GM19023 (cell line): ENCODE results near the gene LINGO3.
"Not testable (repeated sequence)": the region's sequence is repeated elsewhere in the genome, so short reads cannot be mapped to it uniquely, and the experiment has no call there.

ENCODE experiments used
- ATAC-seq: cut with Tn5 transposase; IDR thresholded peaks from one replicate; pipeline ENCODE4 v1.9.1; 2021; ENCODE audit warnings: mild to moderate bottlenecking, moderate library complexity; ENCODE audit not compliant: unreplicated experiment

The LINGO3 gene, protein sequence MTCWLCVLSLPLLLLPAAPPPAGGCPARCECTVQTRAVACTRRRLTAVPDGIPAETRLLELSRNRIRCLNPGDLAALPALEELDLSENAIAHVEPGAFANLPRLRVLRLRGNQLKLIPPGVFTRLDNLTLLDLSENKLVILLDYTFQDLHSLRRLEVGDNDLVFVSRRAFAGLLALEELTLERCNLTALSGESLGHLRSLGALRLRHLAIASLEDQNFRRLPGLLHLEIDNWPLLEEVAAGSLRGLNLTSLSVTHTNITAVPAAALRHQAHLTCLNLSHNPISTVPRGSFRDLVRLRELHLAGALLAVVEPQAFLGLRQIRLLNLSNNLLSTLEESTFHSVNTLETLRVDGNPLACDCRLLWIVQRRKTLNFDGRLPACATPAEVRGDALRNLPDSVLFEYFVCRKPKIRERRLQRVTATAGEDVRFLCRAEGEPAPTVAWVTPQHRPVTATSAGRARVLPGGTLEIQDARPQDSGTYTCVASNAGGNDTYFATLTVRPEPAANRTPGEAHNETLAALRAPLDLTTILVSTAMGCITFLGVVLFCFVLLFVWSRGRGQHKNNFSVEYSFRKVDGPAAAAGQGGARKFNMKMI

GRCh38 chr19:2308114-2308556 lies at the start of gene LINGO3:
Gene LINGO3, minus strand, starts transcription at chr19:2308154. Its CDS starts 16,378 bp downstream, at chr19:2291776.
- ATAC-seq, result no peak

- no peak for ATAC-seq
Measured at GRCh38 chr19:2356036-2356646, 48.2 kb upstream of the LINGO3 start.

DNA sequence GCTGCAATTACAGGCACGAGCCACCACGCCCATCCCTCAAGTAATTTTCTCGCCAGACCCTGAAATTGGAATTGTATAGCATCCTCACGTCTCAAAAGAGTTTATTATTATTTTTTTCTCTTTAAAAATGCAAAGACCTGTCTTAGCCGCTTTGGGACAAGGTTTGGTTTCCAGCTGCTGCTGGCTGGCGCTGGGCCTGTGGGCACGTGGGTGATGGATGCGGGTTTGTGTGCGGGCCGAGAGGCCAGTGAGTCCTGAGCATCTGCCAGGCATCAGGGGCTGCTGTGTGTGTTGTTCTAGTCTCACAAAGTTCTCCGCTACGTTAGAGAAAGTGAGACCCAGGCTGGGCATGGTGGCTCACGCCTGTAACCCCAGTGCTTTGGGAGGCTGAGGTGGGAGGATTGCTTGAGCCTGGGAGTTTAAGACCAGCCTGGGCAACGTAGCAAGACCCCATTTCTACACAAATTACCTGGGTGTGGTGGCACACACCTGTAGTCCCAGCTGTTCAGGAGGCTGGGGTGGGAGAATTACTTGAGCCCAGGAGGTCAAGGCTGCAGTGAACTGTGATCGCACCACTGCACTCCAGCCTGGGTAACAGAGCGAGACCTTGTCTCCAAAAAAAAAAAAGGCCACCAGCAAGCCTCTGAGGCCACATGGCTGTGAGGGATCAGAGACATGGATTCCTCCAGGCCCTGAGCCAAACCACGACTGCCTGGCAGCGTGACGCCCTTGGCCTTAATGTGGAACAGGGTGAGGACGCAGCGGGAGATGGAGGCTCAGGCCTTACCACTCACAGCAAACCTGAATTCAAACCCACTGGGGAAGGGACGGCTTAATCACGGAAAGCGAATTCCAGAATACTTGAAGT lies 47.4 kb upstream of the LINGO3 start:
- ATAC-seq, result no peak

DNA sequence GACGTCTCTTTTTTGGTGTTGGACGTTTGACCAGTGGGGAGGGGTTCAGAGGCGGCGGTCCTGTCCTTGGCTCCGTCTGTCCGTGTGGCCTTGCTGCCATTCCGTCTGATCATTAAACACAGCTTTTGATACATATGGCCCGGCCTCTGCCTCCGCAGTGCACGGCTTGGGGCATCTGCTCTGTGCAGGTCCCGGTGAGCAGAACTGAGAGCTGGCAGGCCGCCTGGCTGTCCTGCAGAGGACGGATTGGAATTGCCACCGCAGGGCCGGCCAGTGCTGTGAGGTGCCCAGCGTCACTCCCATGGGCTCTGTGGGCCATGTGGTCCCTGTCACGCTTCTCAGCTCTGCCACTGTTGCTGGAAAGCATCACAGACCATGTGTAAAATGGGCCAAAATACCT lies 46.7 kb upstream of the LINGO3 start:
- no peak for ATAC-seq

DNA sequence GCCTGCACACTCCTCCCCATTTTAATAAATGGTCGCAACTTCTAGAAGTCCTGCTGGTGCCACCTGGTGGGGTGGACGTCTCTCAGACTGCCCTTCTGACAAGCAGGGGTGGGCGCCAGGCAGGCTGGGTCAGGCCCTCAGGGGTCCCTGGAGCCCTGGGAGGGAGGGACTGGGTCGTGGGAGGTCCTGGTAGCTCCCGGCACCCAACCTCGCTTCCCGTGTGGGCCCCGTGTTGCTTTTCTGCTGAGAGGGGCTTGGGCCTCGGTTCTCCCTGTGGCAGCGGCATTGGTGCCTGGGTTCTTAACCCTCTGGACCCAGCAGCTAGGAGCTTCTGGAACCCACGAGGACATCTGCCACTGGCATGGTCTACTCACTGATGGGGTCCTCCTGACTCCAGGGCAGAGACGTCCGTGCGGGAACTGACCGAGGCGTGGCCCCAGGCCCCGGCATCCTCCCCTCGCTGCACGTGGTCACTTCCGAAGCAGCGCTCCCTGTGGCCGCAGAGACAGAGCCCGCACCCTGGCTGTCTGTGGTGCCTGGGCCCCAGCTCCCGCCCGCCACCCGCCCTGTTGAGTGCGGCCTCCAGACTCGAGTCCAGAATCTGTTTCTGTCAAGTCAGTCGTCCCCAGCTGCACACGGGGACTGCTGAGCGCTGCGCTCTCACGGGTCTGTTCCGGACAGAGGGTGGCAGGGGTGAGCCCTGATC lies 46.1 kb upstream of the LINGO3 start:
- no peak for ATAC-seq

DNA sequence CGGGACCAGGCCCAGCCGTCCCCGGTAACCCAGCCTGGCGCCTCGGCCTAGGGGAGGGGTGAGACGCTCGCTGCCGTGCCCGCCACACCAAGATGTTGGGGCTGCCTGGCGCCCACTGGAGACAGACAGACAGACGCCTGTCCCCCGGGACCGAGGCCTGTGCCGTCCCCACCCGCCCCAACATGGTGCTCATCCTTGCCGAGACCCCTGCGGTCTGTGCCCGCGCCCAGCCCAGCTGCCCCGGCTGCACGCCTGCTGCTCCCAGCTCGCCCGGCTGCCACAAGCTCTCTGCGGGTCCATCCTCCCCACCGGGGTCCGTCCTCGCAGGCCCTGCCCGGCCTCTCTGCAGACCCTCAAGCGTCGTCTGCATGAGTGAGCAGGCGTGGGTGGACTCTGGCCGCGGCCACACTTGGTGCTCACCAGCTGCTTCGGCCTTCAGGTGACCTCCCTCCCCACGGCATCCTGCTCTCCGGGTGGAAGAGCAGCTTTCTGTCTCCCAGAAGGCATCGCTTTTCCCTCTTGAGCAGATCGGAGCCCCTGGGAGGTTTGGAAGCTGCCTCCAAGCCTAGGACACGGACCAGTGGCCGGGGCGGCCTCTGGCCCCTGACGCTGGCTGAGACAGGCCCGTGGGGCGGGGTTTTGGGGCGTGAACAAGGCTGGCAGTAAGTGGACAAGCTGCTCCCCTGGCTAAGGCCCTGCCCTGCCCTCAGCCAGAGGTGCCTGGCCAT lies 45.4 kb upstream of the LINGO3 start:
- ATAC-seq, result no peak

DNA sequence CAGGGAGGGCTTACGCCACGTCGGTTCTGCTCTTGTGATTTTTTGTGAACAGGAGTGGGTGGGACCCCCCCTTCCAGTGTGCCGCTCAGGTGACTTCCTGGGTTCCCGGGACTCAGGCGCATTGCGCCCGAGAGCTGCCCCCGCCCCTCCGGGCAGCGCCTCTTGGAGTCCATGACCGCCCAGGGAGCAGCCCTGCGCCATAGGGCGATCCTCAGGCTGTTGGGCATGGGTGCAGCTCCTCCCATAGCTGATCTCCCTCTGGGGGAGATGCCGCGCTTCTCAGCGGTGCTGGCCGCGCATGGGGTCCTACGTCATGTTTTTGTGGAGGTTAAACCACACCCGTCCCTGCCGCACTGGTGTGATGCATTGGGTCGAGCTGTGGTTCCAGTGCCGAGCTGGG lies 44.2 kb upstream of the LINGO3 start:
- no peak for ATAC-seq

- no peak for ATAC-seq
Measured at GRCh38 chr19:2351591-2351990, 43.6 kb upstream of the LINGO3 start.

DNA sequence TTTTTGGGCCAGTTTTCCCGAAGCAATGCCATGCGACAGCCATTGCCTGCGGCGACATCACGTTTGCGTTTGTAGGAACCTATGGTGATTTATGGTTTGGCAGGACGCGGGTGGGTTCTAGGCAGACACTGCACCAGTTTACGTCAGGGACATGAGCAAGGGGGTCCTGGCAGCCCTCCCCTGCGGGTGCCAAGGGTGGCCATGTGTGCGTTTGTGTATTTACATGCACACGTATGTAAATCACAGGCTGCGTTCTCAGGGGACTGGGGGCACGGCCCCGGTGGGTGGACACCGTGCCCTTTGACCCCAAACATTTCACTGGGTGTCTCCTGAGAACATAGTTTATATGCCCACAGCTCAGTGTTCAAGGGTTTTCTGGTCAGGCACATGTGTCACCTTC lies 42.7 kb upstream of the LINGO3 start:
- ATAC-seq, result no peak

DNA sequence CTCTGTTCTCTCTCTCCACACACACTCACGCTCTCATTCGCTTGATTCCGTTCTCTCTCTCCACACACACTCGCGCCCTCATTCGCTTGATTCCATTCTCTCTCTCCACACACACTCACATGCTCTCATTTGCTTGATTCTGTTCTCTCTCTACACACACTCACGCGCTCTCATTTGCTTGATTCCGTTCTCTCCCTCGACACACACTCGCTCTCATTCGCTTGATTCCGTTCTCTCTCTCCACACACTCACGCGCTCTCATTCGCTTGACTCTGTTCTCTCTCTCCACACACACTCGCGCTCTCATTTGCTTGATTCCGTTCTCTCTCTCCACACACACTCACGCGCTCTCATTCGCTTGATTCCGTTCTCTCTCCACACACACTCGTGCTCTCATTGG lies 41.9 kb upstream of the LINGO3 start:
- ATAC-seq, result not testable (repeated sequence)

- ATAC-seq, result no peak
Measured at GRCh38 chr19:2345794-2346663, 38.1 kb upstream of the LINGO3 start.

- no peak for ATAC-seq
Measured at GRCh38 chr19:2345076-2345475, 37.1 kb upstream of the LINGO3 start.

DNA sequence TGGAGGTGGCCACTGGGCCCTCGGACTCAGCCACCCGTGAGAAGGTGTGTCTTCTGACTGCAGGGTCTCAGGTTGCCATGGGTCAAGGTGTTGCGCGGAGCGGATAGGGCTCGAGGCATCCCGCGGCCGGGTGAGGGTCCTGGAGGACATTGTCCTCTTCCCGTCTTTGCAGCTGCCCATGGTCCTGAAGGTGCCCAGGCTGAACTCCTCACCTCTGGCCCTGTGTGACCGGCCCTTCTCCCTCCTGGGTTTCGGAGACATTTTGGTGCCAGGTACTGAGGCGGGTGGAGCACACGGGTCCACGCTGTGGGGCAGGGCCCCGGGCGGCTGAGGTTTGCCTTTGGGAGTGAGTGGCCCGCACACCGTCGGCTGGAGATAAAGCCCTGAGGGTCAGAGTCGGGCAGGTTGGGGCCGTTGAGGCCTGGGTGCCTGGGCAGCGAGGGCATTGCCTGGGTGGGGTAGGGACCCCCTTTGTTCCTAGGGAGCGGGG lies 36.5 kb upstream of the LINGO3 start:
- ATAC-seq, result no peak

- no peak for ATAC-seq
Measured at GRCh38 chr19:2343289-2343982, 35.5 kb upstream of the LINGO3 start.

DNA sequence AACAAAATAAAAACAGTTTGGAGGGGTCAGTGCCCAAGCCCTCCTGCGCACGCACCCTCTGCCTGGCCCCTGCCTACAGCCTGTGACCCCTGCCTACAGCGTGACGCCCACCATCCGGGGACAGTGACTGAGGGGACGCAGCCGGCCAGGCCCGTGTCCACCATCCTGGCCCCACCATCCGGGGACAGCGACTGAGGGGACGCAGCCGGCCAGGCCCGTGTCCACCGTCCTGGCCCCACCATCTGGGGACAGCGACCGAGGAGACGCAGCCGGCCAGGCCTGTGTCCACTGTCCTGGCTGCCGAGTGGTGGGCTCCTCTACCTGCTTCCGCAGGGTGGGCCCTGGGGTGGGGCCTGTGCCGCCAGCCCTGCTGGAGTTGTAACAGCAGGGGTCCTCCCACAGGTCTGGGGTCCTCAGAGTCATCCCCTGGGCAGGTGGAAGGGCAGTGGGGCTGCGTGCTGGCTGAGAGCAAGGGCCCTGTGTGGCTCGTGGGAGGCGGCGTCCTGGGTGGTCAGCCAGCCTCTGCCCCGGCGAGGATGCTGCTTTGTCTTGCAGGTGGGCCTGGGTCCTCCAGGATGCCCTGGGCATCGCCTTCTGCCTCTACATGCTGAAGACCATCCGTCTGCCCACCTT lies 34.8 kb upstream of the LINGO3 start:
- no peak for ATAC-seq

DNA sequence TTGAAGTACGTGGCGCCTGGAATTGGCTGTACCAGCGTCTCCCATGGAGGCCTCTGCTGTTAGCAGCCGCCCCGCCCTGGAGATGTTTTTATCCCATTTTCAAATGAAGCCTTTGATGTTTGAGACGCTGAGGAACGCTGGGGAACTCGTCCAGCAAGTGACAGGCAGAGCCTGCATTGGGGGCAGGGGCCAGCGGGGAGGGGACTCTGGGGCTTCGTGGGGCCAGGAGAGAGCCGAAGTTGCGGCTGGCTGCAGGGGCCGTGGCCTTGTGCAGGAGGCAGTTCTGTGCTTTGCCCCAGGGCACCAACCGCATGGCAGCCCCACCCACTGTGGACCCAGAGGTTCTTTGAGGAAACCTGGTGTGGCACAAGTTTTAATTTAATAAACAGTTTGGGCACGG lies 34.0 kb upstream of the LINGO3 start:
- no peak for ATAC-seq

DNA sequence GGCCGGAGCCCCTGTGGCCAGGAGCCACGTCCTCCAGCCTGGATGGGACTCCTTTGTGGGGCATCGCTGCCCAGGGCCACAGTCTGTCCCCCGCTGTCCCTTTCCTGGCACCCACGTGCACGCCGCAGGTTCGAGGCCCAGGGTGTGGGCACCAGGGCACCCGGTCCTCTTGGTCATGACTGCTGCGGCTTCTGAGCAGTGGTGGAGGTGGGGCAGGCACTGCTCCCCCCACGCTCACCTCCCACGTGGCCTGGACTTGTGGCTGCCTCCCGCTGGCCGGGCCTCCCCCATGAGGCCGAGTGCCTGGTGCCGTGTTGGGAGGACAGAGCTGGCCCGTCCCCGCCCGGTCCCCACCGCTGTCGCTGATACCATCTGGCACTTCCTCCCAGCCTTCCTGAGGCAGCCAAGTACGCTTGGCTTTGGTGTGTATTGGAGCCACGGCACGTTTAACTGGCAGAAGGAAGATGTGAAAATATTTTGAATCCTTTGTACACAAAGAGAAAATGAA lies 33.3 kb upstream of the LINGO3 start:
- no peak for ATAC-seq
